ENCODE results near the gene C3orf20.

C3orf20 gene

DNA sequence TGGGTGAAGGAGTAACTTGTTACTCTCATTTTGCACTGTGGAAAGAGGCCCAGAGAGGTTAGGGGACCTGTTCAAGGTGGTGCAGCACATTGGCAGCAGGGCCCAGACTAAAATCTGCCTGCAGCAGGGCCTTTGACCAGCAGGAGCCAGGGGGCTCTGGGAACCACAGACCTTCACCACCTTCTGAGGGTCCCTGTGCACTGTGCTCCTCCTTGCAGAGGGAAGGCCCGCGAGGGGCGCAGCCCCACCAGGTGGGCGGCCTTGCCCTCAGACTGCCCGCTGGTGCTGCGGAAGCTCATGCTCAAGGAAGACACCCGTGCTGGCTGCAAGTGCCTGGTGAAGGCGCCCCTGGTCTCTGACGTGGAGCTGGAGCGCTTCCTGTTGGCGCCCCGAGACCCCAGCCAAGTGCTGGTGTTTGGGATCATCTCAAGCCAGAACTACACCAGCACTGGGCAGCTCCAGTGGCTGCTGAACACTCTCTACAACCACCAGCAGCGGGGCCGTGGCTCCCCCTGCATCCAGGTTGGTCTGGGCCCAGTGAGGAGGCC lies 82.3 kb downstream of the C3orf20 start:
- ATAC-seq = no peak
- no peak for TF ChIP-seq ZNF70 (CRISPR knock-in tag; IDR thresholded peaks at IDR 0.05)

DNA sequence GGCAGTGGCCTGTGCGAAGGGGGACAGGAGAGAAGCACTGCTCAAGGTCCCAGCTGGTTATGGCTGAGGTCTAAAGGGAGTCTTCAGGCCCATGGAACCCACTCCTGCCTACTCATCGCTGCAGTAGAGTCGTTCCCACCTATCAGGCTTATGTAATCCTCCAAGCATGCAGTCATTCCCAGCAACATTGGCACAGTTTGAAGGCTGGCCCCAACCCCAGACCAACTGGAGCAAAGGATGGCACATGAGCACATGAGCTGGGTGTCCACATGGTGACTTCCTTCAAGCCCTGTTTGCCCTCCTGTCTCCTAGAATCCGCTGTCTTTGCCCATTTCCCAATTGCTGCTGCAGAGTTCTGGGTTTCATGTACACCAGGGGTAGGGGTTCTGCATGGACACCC lies 83.4 kb downstream of the C3orf20 start:
- no peak for TF ChIP-seq ZC3H10 (CRISPR knock-in tag; IDR thresholded peaks at IDR 0.05)
- TF ChIP-seq CSDC2 (CRISPR knock-in tag; IDR thresholded peaks at IDR 0.05) = no peak
- TF ChIP-seq, protein P1, sequence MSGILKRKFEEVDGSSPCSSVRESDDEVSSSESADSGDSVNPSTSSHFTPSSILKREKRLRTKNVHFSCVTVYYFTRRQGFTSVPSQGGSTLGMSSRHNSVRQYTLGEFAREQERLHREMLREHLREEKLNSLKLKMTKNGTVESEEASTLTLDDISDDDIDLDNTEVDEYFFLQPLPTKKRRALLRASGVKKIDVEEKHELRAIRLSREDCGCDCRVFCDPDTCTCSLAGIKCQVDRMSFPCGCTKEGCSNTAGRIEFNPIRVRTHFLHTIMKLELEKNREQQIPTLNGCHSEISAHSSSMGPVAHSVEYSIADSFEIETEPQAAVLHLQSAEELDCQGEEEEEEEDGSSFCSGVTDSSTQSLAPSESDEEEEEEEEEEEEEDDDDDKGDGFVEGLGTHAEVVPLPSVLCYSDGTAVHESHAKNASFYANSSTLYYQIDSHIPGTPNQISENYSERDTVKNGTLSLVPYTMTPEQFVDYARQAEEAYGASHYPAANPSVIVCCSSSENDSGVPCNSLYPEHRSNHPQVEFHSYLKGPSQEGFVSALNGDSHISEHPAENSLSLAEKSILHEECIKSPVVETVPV (CRISPR knock-in tag; IDR thresholded peaks at IDR 0.05) = no peak
- TF ChIP-seq, protein P2, sequence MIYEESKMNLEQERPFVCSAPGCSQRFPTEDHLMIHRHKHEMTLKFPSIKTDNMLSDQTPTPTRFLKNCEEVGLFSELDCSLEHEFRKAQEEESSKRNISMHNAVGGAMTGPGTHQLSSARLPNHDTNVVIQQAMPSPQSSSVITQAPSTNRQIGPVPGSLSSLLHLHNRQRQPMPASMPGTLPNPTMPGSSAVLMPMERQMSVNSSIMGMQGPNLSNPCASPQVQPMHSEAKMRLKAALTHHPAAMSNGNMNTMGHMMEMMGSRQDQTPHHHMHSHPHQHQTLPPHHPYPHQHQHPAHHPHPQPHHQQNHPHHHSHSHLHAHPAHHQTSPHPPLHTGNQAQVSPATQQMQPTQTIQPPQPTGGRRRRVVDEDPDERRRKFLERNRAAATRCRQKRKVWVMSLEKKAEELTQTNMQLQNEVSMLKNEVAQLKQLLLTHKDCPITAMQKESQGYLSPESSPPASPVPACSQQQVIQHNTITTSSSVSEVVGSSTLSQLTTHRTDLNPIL (CRISPR knock-in tag; IDR thresholded peaks at IDR 0.05; ENCODE audit: low read depth) = no peak
- TF ChIP-seq BACH2 (CRISPR knock-in tag; IDR thresholded peaks at IDR 0.05; ENCODE audit: borderline replicate concordance) = no peak
- no peak for TF ChIP-seq TOX (CRISPR knock-in tag; IDR thresholded peaks at IDR 0.05; ENCODE audit: borderline replicate concordance)
- ATAC-seq = no peak

DNA sequence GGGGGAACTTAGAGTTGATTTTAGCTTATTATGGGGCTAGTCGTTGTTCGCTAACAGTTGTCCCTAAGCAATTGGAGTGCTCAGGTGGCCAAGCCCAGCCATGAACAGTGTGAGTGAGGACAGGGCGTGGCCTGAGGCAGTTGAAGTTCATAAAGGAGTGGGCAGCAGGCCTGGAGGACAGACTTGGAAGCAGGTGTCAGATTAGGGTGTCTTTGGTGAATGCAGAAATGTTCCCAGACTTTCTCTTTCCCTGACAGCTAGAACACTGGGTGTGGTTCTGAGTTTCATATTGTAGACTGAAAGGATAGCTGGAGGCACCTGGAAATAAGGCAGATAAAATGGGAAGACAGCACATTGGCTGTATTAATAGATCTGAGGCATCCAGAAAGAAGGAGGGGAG lies 84.0 kb downstream of the C3orf20 start:
- no peak for TF ChIP-seq ARNTL (CRISPR knock-in tag; IDR thresholded peaks at IDR 0.05; ENCODE audit: borderline replicate concordance, low read depth)
- no peak for TF ChIP-seq TOX (CRISPR knock-in tag; IDR thresholded peaks at IDR 0.05; ENCODE audit: borderline replicate concordance)
- TF ChIP-seq RARB (CRISPR knock-in tag; IDR thresholded peaks at IDR 0.05) = no peak
- TF ChIP-seq, protein P2 (CRISPR knock-in tag; IDR thresholded peaks at IDR 0.05; ENCODE audit: low read depth) = no peak
- TF ChIP-seq, protein P3, sequence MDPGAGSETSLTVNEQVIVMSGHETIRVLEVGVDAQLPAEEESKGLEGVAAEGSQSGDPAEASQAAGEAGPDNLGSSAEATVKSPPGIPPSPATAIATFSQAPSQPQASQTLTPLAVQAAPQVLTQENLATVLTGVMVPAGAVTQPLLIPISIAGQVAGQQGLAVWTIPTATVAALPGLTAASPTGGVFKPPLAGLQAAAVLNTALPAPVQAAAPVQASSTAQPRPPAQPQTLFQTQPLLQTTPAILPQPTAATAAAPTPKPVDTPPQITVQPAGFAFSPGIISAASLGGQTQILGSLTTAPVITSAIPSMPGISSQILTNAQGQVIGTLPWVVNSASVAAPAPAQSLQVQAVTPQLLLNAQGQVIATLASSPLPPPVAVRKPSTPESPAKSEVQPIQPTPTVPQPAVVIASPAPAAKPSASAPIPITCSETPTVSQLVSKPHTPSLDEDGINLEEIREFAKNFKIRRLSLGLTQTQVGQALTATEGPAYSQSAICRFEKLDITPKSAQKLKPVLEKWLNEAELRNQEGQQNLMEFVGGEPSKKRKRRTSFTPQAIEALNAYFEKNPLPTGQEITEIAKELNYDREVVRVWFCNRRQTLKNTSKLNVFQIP (CRISPR knock-in tag; IDR thresholded peaks at IDR 0.05; ENCODE audit: borderline replicate concordance, low read depth) = no peak
- no peak for TF ChIP-seq ZC3H10 (CRISPR knock-in tag; IDR thresholded peaks at IDR 0.05)
- no peak for TF ChIP-seq ZNF8 (CRISPR knock-in tag; IDR thresholded peaks at IDR 0.05)
- ATAC-seq = no peak

DNA sequence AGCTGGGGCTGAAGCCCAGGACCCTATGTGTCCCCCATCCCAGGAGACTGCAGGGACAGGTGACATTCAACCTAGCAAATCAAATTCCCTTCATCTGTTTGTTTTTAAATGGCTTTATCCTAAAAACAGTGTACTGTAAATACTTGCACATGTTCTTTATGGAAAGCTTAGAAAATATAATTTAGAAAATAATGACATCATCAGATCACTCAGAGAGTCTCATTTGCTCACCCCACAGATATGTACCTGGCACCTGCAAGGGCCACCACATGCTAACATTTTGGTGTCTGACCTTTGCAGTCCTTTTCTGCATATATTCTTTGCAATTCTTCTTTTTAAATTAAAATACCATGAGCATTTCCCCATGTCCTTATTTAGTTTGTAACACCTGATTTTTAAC lies 85.2 kb downstream of the C3orf20 start:
- TF ChIP-seq ARNTL (CRISPR knock-in tag; IDR thresholded peaks at IDR 0.05; ENCODE audit: borderline replicate concordance, low read depth) = no peak
- no peak for TF ChIP-seq ZNF565 (CRISPR knock-in tag; conservative IDR thresholded peaks at IDR 0.05; ENCODE audit: low read depth)

DNA sequence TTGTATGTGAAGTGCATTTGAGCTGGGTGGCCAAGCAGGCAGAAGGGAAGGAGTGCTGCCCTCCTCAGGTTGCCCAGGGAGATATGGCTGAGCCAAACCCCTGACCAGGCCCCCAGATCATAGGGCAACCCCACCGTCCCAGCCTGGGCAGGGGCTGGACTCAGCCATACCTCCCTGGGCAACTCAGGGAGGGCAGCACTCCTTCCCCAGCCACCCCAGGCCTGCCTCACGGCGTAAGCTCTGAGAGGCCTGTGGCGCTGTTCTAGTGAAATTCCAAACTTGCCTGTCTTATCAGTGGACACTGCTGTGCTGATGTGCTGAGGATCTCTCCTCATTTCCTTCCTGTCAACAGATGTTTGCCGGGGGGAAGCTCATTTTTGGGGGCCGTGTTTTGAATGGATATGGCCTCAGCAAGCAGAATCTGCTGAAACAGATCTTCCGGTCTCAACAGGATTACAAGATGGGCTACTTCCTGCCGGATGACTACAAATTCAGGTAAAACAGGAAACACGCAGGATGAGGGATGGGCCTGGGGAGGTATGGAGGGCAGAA lies 86.3 kb downstream of the C3orf20 start:
- ATAC-seq = no peak
- no peak for TF ChIP-seq ZNF70 (CRISPR knock-in tag; IDR thresholded peaks at IDR 0.05)
- TF ChIP-seq, protein P4, sequence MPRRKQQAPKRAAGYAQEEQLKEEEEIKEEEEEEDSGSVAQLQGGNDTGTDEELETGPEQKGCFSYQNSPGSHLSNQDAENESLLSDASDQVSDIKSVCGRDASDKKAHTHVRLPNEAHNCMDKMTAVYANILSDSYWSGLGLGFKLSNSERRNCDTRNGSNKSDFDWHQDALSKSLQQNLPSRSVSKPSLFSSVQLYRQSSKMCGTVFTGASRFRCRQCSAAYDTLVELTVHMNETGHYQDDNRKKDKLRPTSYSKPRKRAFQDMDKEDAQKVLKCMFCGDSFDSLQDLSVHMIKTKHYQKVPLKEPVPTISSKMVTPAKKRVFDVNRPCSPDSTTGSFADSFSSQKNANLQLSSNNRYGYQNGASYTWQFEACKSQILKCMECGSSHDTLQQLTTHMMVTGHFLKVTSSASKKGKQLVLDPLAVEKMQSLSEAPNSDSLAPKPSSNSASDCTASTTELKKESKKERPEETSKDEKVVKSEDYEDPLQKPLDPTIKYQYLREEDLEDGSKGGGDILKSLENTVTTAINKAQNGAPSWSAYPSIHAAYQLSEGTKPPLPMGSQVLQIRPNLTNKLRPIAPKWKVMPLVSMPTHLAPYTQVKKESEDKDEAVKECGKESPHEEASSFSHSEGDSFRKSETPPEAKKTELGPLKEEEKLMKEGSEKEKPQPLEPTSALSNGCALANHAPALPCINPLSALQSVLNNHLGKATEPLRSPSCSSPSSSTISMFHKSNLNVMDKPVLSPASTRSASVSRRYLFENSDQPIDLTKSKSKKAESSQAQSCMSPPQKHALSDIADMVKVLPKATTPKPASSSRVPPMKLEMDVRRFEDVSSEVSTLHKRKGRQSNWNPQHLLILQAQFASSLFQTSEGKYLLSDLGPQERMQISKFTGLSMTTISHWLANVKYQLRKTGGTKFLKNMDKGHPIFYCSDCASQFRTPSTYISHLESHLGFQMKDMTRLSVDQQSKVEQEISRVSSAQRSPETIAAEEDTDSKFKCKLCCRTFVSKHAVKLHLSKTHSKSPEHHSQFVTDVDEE (CRISPR knock-in tag; IDR thresholded peaks at IDR 0.05) = no peak
- TF ChIP-seq ARNTL (CRISPR knock-in tag; IDR thresholded peaks at IDR 0.05; ENCODE audit: borderline replicate concordance, low read depth) = no peak
- TF ChIP-seq, protein P2 (CRISPR knock-in tag; IDR thresholded peaks at IDR 0.05; ENCODE audit: low read depth) = no peak
- TF ChIP-seq ZNF8 (CRISPR knock-in tag; IDR thresholded peaks at IDR 0.05) = no peak
- no peak for TF ChIP-seq SNAI2 (CRISPR knock-in tag; IDR thresholded peaks at IDR 0.05)
- no peak for TF ChIP-seq OSR1 (CRISPR knock-in tag; IDR thresholded peaks at IDR 0.05)
- TF ChIP-seq ISL1 (CRISPR knock-in tag; IDR thresholded peaks at IDR 0.05) = no peak
- TF ChIP-seq, protein P1 (CRISPR knock-in tag; IDR thresholded peaks at IDR 0.05) = no peak
- TF ChIP-seq PPARA (CRISPR knock-in tag; IDR thresholded peaks at IDR 0.05; ENCODE audit: borderline replicate concordance) = no peak
- no peak for TF ChIP-seq ESRRG (CRISPR knock-in tag; IDR thresholded peaks at IDR 0.05)
- no peak for TF ChIP-seq ZFP30 (CRISPR knock-in tag; IDR thresholded peaks at IDR 0.05)
- TF ChIP-seq TOX (CRISPR knock-in tag; IDR thresholded peaks at IDR 0.05; ENCODE audit: borderline replicate concordance) = no peak
- TF ChIP-seq, protein P3 (CRISPR knock-in tag; IDR thresholded peaks at IDR 0.05; ENCODE audit: borderline replicate concordance, low read depth) = no peak
- TF ChIP-seq ZFP3 (CRISPR knock-in tag; IDR thresholded peaks at IDR 0.05) = no peak

More for the DNA sequence above, 85.2 kb downstream of the C3orf20 start:
- ATAC-seq = no peak
